ELR (cell line): ENCODE measurements around the gene MKRN2.
"Not testable (repeated sequence)": the region's sequence is repeated elsewhere in the genome, so short reads cannot be mapped to it uniquely, and the experiment has no call there.

Experiments used
- DNase-seq: peaks from one replicate; pipeline ENCODE4 v3.0.0-alpha.2; 2015; ENCODE audit warnings: low read depth

Gene MKRN2, protein sequence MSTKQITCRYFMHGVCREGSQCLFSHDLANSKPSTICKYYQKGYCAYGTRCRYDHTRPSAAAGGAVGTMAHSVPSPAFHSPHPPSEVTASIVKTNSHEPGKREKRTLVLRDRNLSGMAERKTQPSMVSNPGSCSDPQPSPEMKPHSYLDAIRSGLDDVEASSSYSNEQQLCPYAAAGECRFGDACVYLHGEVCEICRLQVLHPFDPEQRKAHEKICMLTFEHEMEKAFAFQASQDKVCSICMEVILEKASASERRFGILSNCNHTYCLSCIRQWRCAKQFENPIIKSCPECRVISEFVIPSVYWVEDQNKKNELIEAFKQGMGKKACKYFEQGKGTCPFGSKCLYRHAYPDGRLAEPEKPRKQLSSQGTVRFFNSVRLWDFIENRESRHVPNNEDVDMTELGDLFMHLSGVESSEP

DNA sequence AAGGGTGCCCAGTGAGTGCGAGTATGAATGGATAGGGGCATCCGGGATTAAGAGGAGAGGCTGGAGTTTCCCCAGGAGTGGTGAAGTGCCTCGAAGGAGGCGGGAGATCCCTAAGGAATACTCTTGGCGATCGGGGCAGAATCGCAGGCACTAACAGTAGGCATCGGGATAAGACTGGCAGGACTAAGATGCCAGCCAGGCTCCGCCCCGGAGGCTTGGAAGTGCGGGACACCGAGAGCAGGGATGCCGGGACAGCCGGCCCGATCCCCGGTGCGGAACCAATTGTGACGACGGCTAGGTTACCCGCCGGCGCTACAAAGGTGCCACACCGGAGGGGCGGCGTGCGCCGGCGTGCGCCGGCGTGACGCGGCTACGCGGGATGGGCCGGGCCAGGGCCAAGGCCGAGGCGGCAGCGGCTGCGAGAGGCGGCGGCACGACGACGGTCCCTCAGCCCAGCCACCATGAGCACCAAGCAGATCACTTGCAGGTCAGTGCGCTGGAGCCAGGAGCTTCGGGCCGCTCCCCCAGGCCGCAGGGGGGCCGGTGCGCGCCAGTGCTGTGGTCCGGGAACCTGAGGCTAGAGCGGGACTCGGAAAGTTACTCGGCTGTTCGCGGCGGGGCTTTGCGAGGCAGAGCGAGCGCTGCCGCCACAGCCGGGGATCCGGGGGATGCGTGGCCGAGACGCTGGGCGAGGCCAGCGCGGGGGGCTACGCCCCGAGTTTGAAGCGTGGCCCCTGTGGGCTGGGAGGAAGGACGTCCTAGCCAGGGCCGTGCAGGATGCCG is at the start of gene MKRN2:
TSS of gene MKRN2 (plus strand) at position 398 of the 783 bp plus-strand sequence. CDS start at position 462, 64 bp downstream.
- peak; percentile 85 for DNase-seq

DNA sequence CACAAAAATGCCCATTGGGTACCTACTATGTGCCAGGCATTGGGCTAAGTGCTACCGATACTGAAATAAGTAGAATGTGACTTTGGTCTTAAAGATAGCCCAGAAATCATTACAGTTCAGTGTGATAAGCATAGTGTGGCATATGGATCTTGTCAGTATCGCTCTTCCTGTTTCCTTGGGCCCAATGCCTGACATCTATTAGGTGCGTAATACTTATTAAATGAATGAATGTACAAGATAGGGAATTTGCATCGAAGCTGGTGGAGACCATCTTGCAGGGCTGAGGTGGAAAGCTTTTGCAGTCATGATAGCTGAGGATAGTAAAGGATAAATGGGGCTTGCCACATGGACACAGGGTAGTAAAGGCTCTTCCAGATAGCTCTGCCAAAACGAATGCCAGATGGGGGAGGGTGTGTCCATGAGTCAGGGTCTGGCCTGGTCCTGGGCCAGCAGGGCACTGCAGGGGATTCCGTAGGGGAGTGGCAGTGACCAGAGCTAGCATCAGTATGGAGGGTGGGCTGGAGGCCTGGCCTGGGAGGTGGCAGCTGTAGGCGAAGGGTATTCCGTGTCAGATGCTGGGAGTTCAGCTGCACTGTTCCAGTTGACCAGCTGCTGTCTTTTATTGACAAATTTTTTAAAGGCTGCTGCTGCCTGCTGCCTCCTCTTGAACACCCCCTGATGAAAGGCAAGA is 49.2 kb upstream of the MKRN2 start:
- DNase-seq, result peak; percentile 75

DNA sequence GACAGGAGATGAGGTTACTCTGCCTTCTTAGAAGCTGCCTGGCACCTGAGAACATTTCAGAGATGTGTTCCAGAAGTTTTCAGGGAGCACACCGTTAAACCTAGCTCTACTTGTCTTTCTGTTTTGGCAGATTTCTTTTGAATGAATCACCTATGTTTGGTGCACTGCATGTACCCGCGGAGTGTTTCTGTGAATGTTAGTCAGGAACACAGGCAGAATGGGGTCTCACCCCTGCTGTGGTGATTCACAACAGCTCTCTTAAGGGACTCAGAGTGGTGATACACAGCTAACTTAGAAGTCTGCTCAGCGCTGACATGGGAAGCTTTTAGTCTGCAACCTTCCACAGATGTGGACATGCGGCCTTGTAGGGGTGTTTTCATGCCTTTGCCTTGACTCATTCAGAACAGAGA is 48.6 kb upstream of the MKRN2 start:
- peak; percentile 98 for DNase-seq

DNA sequence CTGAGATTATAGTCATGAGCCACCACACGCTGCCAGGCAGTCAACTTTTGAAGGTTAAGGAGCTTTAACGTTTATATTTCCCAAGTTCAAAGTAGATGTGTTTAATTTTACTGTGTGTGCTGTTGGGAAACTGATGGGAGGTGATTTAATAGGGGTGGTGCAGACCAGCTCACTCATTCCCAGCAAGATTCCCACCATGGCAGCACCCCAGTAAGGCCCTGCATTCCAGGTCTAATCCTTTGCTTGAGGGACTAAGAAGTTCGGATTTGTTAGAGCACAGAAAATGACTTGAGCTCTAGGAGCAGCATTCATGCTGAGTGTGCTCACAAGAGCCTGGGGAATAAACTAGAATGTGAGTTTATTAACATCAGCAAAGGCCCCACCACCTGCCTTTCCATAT is 47.4 kb upstream of the MKRN2 start:
- DNase-seq, result no peak

DNA sequence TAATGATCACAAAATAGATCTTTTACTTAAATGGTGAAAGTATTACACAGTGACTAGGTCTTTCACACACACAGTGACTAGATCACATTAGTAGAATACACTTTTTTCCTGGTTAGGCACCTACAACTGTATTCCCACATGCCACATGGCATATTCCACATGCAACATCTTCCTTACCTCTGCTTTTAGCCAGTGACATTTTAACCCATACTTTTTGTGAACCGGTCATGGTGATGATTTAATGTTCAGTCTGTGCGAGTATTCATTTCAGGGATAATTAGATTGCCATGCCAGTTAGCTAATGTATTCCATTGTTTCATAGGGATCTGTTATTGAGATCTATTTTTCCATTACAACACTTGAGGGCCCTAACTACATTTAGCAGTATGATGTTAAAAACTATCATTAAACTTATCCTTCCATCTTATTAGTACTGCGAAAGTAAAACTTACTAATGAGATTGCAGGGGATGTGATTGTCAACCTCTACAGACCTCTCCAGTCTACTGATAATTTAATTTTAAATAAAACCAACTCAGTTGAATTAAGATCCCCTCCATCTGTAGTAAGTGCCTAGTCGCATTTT is 44.3 kb upstream of the MKRN2 start:
- no peak for DNase-seq

DNA sequence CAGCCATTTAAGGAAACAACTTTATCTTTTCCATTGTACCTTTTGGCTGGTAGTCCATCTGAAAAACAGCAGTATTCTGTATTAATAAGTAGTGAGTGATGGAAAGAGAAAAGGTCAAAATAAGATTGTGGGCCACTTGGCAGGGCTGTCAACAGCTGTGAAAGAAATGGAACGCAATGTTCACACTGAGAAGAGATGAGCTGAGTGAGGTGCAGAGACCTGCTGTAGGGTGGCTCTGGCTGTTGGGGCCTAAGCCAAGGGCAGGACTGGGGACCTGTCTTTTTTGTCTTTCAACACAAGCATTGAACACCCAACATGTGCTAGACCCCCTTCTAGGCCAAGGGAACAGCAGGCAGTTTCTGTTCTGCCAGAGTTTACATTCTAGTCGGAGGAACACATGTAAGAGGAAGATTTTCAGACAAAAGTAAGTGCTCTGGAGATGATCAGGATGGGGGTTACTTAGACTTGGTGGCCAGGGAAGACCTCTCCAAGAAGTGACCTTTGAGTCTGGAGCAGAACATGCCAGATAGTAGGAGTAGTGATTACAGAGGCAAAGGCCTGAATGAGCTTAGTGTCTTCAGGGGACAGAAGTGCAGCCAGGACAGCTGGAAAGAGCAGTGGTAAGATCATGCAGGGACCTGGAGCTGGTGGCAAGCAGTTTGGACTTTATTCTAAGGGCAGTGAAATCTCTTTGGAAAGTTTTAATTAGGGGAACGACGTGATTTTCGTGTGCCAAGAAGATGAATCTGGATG is 43.0 kb upstream of the MKRN2 start:
- no peak for DNase-seq

DNA sequence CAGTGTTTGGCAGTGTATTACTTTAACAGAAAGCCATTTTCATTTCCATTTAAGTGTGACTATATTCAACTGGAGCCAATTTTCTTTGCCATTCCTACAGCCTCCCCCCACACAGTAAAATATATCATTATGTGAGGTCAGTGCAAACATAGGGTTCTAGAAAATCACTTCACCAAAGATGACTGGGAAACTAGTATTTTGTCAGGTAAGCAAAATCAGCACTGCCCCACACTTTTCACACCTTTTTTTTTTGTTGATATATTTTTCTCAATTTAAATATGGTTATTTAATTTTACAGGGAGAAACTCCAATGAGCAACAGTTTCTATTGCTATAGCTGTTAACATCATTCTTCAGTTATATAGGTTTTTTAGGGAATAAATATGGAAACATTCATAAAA is 41.3 kb upstream of the MKRN2 start:
- DNase-seq, result no peak

DNA sequence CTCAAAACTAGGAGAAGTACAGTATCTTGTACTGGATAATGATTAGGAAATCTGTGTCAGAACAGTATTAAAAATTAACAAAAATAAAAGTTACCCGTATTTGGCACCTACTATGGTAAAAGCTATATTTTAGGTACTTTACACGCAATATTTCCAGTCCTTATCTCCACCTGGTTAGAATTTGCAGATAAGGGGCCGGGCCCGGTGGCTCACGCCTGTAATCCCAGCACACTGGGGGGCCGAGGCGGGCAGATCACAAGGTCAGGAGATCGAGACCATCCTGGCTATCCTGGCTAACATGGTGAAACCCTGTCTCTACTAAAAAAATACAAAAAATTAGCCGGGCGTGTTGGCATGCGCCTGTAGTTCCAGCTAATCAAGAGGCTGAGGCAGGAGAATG is 40.0 kb upstream of the MKRN2 start:
- no peak for DNase-seq

DNA sequence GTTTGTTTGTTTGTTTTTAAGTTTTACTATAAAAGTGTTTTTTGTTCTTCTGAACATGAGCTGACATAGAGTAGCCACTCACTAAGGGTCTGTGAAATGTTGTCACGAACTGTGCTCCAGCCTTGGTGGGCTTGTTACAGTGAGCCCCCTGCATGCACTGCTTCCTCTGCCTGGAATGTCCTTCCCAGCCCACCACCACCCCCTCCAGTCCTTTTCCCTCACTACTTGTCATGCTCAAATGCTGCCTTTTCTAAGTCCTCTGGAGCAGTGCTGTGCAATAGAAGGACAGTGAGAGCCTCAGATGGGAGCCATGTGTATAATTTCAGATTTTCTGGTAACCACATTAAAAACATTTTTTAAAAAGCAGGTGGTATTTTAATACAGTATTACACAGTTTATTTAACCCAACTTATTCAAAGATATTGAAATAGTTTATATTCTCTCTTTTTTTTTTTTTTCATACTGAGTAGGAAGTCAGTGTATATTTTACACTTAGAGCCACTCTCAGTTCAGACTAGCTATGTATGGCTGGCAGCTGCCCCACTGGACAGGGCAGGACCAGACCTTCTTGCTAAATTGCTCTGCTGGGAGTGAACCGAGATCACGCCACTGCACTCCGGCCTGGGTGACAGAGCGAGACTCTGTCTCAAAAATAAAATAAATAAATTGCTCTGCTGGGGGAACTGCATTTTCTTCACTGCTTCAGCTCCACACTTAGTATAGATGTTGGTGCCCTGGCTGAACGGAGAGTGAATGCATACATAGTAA is 38.4 kb upstream of the MKRN2 start:
- no peak for DNase-seq

DNA sequence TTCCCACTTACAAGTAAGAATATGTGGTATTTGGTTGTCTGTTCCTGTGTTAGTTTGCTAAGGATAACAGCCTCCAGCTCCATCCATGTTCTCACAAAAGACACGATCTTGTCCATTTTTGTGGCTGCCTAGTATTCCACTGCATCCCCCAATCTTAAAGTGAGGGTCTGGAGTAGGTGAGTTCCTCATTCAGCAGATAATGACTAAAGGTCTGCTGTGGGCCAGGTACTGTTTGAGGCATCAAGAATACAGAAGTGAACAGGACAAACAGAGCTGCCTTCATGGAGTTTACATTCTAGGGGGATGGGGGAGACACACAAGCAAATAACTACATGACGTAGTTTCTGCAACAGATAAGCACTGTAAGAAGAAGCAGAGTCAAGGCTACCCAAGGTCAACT is 35.9 kb upstream of the MKRN2 start:
- DNase-seq, result no peak

DNA sequence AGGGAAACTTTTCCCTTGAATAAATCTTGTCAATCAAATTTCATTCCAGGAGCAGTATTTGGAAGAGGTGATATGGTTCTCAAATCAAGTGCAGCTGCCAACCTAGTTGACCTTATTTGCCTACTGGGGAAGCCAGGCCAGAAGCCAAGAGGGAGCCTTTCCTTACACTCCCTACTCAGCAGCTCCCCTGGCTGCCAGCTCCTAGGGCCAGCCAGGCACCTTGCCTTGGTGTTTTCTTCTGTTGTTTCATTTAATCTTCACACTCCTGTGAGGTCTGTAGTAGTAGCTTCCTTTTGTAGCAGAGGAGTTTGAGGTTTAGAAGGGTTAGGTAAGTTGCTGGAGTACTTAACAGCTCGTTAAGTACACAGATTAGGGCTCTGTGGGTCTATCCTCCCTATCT is 34.2 kb upstream of the MKRN2 start:
- DNase-seq, result no peak

DNA sequence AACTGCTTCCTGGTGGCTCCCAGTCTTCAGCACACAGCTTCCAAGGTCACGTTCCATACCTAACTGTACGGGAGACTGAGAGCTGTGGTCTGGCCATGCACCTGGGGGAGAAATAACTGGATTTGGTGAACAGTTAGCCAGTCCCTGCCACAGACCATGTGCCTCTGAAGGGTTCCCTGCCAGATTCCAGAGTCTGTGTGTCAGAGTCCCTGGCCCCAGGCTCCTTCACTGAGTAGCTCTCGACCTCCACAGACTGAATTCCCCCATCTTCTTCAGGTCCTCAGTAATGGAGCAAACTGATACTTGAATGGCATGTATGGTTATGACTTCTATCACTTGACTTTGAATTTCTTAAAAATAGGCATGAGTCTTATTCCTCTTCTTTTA is 29.1 kb upstream of the MKRN2 start:
- no peak for DNase-seq

DNA sequence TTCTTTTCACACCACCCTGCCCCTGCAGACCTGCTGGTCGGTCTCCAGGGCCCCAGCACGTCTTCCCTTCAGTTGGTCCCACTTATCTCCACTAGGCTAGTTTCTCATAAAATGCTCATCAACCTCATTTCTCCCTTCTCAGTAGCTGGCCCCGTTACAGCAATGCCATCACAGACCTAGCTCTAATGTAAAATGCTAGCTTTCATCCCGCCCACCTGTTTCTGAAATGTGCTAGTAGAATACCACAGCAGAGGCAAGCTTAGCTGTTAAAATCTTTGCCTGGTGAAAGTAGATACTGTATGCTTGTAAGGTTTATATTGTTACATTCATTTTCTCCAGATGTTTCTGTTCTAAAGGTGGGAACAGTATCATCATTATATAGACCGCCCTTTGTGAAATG is 24.7 kb upstream of the MKRN2 start:
- no peak for DNase-seq

DNA sequence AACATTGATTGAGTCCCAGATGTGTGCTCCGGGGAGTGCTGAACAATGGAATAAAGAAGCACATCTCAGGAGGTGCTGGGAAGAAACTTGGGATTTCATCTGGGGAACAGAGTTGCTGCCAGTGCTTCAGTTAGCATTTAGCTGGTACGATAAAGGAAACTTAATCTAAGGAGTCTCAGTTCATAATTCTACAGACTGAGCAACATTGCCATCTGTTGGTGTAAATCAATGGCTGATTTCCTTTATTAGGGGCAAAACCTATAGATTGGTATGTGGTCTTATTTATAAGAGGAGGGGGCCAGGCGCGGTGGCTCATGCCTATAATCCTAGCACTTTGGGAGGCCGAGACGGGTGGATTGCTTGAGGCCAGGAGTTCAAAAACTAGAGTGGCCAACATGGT is 20.5 kb upstream of the MKRN2 start:
- no peak for DNase-seq

DNA sequence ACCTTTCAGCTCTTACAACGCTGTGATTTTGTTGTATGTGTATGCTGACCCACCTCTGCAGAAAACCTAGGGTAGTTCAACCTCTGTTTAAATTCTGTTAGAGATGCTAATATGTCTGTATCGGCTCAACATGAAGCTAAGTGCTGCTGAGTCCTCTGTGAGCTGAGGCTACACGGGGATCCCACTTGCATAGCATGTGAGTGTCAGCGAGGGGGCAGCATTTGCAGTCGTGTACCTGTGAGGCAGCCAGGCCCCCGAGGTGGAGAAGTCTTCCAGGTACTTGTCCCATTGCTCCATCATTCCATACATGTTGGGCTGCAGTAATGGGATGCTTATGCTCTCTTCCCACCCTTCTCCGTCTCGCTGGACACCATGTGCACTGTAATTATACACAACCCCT is 15.3 kb upstream of the MKRN2 start:
- DNase-seq, result no peak

DNA sequence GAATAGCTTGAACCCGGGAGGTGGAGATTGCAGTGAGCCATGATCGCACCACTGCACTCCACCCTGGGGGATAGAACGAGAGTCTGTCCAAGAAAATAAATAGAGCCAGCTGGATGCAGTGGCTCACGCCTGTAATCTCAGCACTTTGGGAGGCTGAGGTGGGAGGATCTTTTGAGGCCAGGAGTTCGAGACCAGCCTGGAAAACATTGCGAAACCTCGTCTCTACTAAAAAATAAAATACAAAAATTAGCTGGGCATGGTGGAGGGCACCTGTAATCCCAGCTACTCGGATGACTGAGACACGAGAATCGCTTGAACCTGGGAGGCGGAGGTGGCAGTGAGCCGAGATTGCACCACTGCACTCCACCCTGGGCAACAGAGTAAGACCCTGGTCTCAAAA is 13.4 kb upstream of the MKRN2 start:
- not testable (repeated sequence) for DNase-seq

DNA sequence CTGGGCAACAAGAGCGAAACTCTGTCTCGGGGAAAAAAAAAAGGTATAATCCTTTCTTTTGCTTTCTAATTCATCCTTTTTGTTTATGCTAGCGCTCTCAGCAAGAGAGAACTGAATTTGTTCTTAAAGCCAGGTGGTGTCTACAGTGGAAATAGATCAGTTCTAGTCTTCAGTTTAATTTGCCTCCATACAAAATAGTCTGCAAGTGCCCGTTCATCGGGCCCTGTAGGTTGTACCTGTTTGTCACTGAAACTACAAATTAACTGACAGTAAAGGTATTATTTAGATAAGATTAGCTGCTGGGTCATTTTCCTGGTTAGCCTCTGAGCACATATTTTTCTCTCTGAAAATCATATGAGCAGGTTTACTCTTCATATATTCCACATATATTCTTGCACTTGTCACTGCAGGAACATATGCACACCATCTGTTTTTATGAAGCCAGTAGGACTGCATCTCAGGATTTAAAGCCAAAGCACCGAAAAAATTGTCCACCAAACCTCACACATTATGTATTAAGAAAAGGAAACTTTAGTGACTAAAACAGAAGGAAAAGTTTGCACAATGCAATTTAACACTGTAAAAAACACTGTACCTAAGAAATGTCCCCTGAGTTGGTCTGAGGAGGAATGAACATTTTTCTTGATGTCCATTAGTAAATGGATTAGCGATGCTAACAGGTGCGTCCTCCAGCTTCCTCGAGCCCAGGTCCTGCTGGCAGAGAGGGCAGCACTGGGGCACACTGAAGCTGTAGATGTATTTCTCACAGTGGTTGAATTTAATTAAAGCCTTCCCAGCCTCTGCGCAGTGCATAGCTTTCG is 12.0 kb upstream of the MKRN2 start:
- no peak for DNase-seq

DNA sequence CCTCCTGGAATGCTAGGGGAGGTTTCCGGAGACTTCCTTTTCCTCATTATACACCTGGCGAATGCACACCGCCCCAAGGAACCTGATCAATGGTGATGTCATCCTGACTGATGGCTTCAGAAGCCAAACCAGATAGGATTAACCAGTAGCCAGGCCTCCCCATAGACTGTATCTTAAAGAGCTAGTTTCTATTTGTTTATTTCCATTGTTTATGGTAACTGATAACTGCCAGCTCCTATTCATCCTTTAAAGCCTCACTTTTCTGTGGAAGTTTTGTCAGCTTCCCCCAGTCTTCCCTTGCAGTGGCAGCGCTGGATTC is 11.5 kb upstream of the MKRN2 start, which contains the start of gene MKRN2OS:
TSS of gene MKRN2OS (minus strand) at position 27 of the 319 bp plus-strand sequence. CDS start 35 bp downstream, outside the sequence.
- DNase-seq, result no peak

DNA sequence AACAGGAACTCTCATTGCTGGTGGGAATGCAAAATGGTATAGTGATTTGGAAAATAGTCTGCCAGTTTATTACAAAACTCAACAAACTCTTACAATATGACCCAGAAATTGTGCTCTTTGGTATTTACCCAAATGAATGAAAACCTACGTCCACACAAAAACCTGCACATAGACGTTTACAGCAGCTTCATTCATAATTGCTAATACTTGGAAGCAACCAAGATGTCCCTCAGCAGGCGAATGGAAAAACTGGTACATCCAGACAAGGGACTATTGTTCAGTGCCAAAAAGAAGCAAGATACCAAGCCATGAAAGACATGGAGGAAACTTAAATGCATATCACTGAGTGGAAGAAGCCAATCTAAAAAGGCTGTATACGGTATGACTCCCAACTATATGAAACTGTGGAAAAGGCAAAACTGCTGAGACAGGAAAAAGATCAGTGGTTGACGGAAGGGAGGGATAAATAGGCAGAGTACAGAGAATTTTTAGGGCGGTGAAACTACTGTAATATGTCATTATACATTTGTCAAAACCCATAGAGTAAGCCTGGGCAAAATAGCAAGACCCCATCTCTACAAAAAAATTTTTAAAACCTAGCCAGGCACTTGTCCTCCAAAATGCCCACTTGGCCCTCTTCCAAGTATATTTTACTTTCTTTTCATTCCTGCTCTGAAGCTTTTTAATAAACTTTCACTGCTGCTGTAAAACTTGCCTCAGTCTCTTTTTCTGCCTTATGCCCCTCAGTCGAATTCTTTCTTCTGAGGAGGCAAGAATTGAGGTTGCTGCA is 6.7 kb upstream of the MKRN2 start:
- no peak for DNase-seq
